NCI-H446 treated with DMSO at 0.1 percent for 48 hours (cell line): ENCODE results near the gene CYB5RL.
"Not testable (repeated sequence)": the region's sequence is repeated elsewhere in the genome, so short reads cannot be mapped to it uniquely, and the experiment has no call there.

Experiments used
- DNase-seq: peaks from one replicate; lab custom pipeline; 2025; lab: John Stamatoyannopoulos, UW

CYB5RL gene

DNA sequence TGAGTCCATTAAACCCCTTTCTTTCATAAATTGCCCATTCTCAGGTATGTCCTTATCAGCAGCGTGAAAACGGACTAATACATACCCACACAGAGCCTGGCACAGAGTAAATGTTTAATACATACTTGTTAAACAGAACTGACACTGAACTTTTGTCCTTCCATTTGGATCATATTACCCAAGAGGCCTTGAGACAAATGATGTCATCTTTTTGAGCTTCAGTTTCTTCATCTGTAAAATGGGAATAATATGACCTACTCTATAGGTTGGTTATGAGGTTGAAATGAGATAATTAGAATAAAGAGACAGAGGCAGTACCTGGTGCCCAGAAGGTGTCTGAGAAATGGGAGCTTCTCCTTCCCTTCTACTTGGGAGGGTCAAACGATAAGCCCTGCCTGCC is 13.8 kb downstream of the CYB5RL start:
- DNase-seq, result no peak

GRCh38 chr1:54180701-54181360 is 19.0 kb downstream of the CYB5RL start:
- DNase-seq, result no peak

GRCh38 chr1:54178296-54179070 is 21.3 kb downstream of the CYB5RL start:
- no peak for DNase-seq

DNA sequence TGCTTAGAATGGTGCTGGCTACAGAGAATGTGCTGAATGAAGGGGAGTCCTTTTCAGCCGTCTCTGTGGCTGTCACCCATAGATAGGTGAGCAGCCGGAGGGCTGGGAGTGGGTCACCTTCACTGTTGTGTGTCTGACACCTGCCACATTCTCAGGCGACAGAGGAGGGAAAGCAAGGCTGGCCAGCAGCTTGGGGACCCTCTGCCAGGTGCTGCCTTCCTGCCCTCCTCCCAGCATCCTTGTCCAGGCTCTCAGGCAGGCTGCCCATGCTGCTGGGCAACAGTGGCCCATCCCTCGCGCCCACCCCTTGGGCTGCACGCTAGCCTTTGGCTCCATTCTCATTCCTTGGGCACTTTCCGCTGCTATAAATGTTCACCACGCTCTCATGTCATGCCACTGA is 22.1 kb downstream of the CYB5RL start:
- no peak for DNase-seq

DNA sequence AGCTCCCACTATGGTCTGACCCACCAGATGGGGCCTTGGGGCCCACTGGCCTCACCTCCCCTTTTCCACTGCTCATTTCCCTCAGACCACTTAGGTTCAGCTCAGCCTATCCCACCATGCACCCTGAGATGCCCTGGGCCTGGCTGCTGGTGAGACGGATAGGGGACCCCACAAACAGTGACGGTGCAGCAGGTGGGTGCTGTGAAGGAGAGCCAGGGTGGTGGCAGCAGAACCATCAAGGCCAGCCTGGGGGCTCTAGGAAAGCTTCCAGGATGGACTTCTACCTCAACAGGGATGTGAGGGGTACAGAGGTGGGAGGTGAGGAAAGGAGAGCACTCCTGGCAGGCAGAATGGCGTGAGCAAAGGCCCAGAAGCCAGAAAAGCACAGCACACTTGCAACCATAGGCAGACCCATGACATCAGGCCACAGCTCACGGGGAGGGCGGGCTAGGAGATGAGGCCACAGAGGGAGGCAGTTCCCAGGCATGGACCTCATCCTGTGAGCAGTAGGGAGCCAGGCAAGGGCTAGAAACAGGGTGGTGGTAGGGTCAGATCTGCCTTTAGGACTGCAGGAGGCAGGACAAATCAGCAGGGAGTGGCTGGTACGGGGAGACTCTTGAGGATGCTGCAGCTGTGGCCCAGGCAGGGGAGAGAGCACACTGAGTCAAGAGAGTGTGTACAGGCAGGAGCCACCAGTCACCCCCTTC is 23.1 kb downstream of the CYB5RL start:
- DNase-seq, result no peak

- no peak for DNase-seq
Observed at GRCh38 chr1:54174106-54174505, 25.7 kb downstream of the CYB5RL start.

DNA sequence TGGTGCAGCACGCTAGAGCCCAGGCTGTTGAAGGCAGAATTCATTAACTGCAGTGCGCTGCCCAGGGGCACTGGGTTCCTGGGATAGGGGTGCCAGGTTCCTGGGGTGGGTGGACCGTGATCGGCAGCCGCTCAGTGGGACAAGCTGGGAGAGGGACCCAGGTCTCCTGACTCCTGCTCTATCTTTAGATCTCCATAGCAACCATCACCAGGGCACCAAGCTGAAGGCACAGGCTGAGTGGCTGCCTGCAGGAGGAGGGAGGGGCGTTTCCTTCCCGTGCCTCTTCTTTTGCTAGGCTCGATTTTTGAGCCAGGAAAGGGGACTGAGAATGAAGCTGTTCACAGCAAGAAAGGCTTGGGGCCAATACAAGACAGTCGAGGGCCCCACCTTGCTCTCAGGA is 26.1 kb downstream of the CYB5RL start:
- no peak for DNase-seq

GRCh38 chr1:54172614-54173599 is 26.9 kb downstream of the CYB5RL start:
- no peak for DNase-seq

GRCh38 chr1:54171606-54172005 is 28.2 kb downstream of the CYB5RL start:
- no peak for DNase-seq

DNA sequence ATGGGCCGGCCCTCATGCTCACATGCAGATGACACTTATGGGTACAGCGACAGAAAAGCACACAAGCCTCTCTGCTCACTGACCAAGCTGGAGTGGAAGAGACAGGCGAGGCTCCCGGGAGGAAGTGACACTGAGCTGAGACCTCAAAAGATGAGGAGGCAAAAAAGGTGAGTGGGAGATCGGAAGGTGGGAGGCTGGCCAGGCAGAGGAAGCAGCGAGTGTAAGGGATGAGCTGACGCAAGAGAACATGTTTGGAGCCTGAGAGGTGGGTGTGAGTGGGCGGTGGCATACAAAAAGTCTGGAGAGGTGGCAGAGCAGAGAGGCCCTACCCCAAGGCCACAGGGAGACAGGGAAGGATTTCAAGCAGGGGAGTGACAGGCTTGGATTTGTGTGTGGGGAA is 28.8 kb downstream of the CYB5RL start:
- no peak for DNase-seq

DNA sequence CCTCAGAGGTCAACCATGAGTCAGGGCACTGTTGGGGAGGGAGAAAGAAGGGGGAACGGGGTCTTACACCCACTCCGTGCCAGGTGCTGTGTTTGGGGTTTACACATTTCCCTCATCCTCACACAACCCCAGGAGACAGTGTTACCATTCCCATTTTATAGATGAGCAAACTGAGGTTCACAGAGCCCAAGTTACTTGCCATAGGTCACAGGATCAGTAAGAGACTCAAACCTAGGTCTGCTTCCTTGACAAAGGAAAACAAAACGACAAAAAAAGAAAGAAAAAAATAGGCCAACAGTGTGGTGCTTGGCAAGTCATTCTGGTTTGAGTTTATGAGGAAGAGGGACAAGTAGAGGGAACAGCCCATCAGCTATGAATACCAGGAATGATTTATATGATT is 30.8 kb downstream of the CYB5RL start:
- DNase-seq, result no peak

DNA sequence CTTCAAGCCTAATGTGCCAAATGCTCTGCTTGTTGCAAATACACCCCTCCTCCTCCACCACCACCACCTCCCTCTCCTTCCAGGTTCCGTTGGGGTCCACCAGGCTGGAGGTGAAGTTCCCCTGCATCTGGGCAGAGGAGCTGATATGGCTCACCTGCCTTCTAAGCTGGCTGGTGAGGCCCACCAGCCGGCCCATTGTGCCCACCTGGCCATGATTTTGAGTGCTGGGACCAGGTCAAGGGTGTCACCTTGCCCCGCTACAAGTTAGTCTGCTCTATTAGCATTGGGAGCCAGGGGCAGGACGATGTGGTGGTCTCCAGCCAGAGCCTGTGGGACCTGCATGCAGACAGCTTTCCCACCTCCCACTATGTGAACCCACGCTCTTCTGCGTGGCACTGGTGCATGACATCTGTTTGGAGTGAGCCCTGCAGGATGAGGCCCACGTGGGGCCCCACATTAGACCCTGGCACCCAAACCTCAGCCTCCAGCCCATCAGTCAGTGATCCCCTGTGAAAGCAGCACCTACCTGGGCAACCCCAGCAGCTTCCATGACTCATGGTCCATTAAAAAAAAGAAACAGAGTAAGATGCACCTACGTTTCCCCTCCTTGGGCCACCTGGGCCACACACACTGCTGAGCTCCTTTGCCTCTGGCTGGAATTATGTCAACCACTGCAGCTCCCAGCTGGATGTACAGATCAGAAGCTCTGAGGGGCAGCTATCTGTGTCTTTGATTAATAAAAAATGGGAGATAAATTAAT is 31.4 kb downstream of the CYB5RL start:
- no peak for DNase-seq

- DNase-seq, result no peak
Observed at GRCh38 chr1:54167422-54168139, 32.2 kb downstream of the CYB5RL start.

DNA sequence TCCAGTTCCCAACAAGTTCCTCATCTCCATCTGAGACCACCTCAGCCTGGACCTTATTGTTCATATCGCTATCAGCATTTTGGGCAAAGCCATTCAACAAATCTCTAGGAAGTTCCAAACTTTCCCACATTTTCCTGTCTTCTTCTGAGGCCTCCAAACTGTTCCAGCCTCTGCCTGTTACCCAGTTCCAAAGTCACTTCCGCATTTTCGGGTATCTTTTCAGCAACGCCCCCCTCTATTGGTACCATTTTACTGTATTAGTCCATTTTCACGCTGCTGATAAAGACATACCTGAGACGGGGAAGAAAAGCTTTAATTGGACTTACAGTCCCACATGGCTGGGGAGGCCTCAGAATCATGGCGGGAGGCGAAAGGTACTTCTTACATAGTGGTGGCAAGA is 33.5 kb downstream of the CYB5RL start:
- not testable (repeated sequence) for DNase-seq

- no peak for DNase-seq
Observed at GRCh38 chr1:54165146-54165545, 34.7 kb downstream of the CYB5RL start.

GRCh38 chr1:54163573-54163972 is 36.3 kb downstream of the CYB5RL start:
- no peak for DNase-seq

DNA sequence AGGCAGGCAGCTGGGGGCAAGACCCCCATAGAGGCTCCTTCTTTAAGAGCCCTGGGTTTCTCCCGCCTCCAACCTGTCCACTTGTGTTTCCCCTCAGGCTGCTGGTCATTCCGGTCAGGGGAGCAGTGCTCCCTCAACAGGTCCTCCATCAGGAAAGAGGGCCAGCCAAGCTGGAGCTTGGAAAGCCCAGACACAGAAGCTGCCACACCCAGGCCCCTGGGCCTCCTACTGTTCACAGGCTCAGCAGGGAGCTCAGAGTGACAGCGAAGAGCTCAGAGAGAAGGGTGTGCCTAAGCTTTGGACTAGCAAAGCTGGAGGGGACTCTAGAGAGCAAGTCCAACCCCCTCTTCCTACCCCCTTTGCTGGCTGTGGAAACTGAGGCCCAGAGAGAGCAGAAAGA is 36.8 kb downstream of the CYB5RL start:
- no peak for DNase-seq

DNA sequence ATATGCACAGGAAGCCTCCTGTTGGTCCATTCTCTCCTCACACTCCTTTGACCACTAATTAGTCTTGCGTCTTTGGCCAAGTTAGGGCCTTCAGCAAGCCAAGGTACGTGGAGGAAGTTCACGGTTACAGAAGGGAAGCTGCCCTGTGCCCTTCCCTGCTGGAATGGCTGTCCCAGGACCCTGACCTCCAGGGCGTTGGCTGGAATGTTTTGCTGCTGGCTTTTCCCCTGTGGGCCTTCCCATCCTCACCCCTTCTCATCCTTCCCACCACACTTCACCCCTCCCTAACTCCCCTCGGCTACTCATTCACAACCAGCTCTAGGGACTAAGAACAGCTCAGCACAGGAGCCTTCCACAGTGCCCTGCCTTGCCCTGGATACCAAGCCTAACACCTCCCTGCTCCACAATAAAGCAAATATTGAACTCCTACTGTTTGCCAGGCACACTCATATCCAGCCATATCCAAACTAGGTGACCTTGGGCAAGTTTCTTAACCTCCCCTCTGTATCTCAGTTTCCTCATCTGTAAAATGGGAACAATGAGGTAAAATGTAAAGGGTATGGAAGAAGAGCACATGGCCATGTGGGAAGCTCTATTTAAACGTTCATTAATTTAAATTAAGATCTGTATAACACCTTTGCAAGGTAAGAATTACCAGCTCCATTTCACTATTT is 38.2 kb downstream of the CYB5RL start:
- DNase-seq, result no peak

- no peak for DNase-seq
Observed at GRCh38 chr1:54160351-54160750, 39.5 kb downstream of the CYB5RL start.

- no peak for DNase-seq
Observed at GRCh38 chr1:54159733-54160316, 40.0 kb downstream of the CYB5RL start.
